MM.1S (cell line): ENCODE results near the gene PRR9.

Experiments
- DNase-seq: peaks from one replicate; pipeline ENCODE4 v3.0.0-alpha.2; 2015
- H2AFZ ChIP-seq: fragments of 300-600 bp; sonication (generic); 2 replicates; pipeline ENCODE4 v1.6.0; 2016; ENCODE audit warnings: antibody characterized with exemption, low read length
- H3F3A ChIP-seq: fragments of 300-600 bp; sonication (generic); 2 replicates; pipeline ENCODE4 v1.6.1; 2016; ENCODE audit warnings: mild to moderate bottlenecking, antibody characterized with exemption, low read length, moderate library complexity, mixed read lengths; ENCODE audit not compliant: insufficient read depth
- H3K27ac ChIP-seq: fragments of 300-600 bp; sonication (generic); 2 replicates; pipeline ENCODE4 v1.5.1; 2016; ENCODE audit warnings: mild to moderate bottlenecking, low read length
- H3K27me3 ChIP-seq: fragments of 300-600 bp; sonication (generic); replicated peaks from 2 replicates; pipeline ENCODE4 v1.6.0; 2016; ENCODE audit warnings: low read length; ENCODE audit not compliant: insufficient read depth
- H3K36me3 ChIP-seq: fragments of 300-600 bp; sonication (generic); replicated peaks from 2 replicates; pipeline ENCODE4 v1.6.1; 2016; ENCODE audit warnings: mild to moderate bottlenecking, low read length, mixed read lengths; ENCODE audit not compliant: insufficient read depth
- H3K4me1 ChIP-seq: fragments of 300-600 bp; sonication (generic); 2 replicates; pipeline ENCODE4 v1.6.1; 2016; ENCODE audit warnings: low read length, mixed read lengths
- H3K4me2 ChIP-seq: fragments of 300-600 bp; sonication (generic); 2 replicates; pipeline ENCODE4 v1.6.0; 2016; ENCODE audit warnings: low read depth, low read length
- H3K4me3 ChIP-seq: fragments of 300-600 bp; sonication (generic); 2 replicates; pipeline ENCODE4 v1.5.1; 2016; ENCODE audit warnings: low read length, mixed read lengths
- H3K79me2 ChIP-seq: fragments of 300-600 bp; sonication (generic); 2 replicates; pipeline ENCODE4 v1.6.1; 2016; ENCODE audit warnings: mixed run types, low read length, mixed read lengths
- H3K9ac ChIP-seq: fragments of 300-600 bp; sonication (generic); 2 replicates; pipeline ENCODE4 v1.6.1; 2016; ENCODE audit warnings: low read length, mixed read lengths
- H3K9me2 ChIP-seq: fragments of 300-600 bp; sonication (generic); replicated peaks from 2 replicates; pipeline ENCODE4 v1.6.1; 2016; ENCODE audit warnings: mild to moderate bottlenecking, low read length, mixed read lengths; ENCODE audit not compliant: insufficient read depth
- H3K9me3 ChIP-seq: fragments of 300-600 bp; sonication (generic); replicated peaks from 2 replicates; pipeline ENCODE4 v1.6.1; 2016; ENCODE audit warnings: mild to moderate bottlenecking, low read length, mixed read lengths; ENCODE audit not compliant: insufficient read depth
- H4K20me1 ChIP-seq: fragments of 300-600 bp; sonication (generic); 2 replicates; pipeline ENCODE4 v1.6.1; 2016; ENCODE audit warnings: mild to moderate bottlenecking, low read length, moderate library complexity, mixed read lengths; ENCODE audit not compliant: insufficient read depth
- CTCF ChIP-seq: fragments of 300-600 bp; sonication (generic); IDR thresholded peaks from 2 replicates; pipeline ENCODE4 v1.5.1; 2016; ENCODE audit warnings: antibody characterized with exemption, low read length, mixed read lengths
- EZH2 ChIP-seq: fragments of 300-600 bp; sonication (generic); optimal IDR thresholded peaks from 2 replicates; pipeline ENCODE3; 2017; ENCODE audit warnings: low read depth, mild to moderate bottlenecking, antibody characterized with exemption, low read length, mixed read lengths
- EZH2phosphoT487 ChIP-seq: fragments of 300-600 bp; sonication (generic); IDR thresholded peaks from 2 replicates; pipeline ENCODE4 v1.6.1; 2018; ENCODE audit warnings: antibody characterized with exemption, low read length

The PRR9 gene

GRCh38 chr1:153246825-153247224 is 29.4 kb downstream of the PRR9 start:
- no peak overlapping the region for H3K4me3 ChIP-seq
- no peaks in the 10 kb centered on the region for H4K20me1 ChIP-seq
- no peaks in the 10 kb centered on the region for H3F3A ChIP-seq
- H3K4me2 ChIP-seq = no peak overlapping the region
- no peak overlapping the region for H3K9ac ChIP-seq
- H3K4me1 ChIP-seq = no peaks in the 10 kb centered on the region
- H3K9me2 ChIP-seq = no peaks in the 10 kb centered on the region
- H2AFZ ChIP-seq = no peak overlapping the region
- DNase-seq = no peak
- no peaks in the 10 kb centered on the region for H3K9me3 ChIP-seq
- no peak overlapping the region for H3K27ac ChIP-seq
- no peaks in the 10 kb centered on the region for H3K36me3 ChIP-seq
- TF ChIP-seq EZH2phosphoT487 (no peak), EZH2 (no peak), CTCF (no peak)
- no peaks in the 10 kb centered on the region for H3K79me2 ChIP-seq
- no peaks in the 10 kb centered on the region for H3K27me3 ChIP-seq

- no peak overlapping the region for H3K27ac ChIP-seq
- TF ChIP-seq EZH2 = no peak
- no peak for TF ChIP-seq EZH2phosphoT487
- no peak for TF ChIP-seq CTCF
- no peaks in the 10 kb centered on the region for H3K79me2 ChIP-seq
- no peak overlapping the region for H3K4me3 ChIP-seq
- no peaks in the 10 kb centered on the region for H3K36me3 ChIP-seq
- H2AFZ ChIP-seq = no peak overlapping the region
- H3K4me1 ChIP-seq = peaks cover 3% of the 10 kb centered on the region
- no peaks in the 10 kb centered on the region for H3K27me3 ChIP-seq
- H3K4me2 ChIP-seq = no peak overlapping the region
- peaks cover 1% of the 10 kb centered on the region; the same call in 1 of the 2 replicates for H3F3A ChIP-seq
- no peaks in the 10 kb centered on the region for H3K9me2 ChIP-seq
- no peak overlapping the region for H3K9ac ChIP-seq
- no peak for DNase-seq
- no peaks in the 10 kb centered on the region for H3K9me3 ChIP-seq
- no peaks in the 10 kb centered on the region for H4K20me1 ChIP-seq
These were observed 30.9 kb downstream of the PRR9 start for GRCh38 chr1:153248176-153248879.

GRCh38 chr1:153250166-153250565 is 32.8 kb downstream of the PRR9 start:
- H3K4me1 ChIP-seq = peaks cover 12% of the 10 kb centered on the region
- H3K4me3 ChIP-seq = no peak overlapping the region
- H3K27ac ChIP-seq = no peak overlapping the region
- no peak for DNase-seq
- peaks cover 9% of the 10 kb centered on the region; the same call in 1 of the 2 replicates for H3F3A ChIP-seq
- no peaks in the 10 kb centered on the region for H3K27me3 ChIP-seq
- H3K9me2 ChIP-seq = no peaks in the 10 kb centered on the region
- H3K79me2 ChIP-seq = no peaks in the 10 kb centered on the region
- no peak for TF ChIP-seq CTCF
- no peak for TF ChIP-seq EZH2phosphoT487
- no peak for TF ChIP-seq EZH2
- H3K9ac ChIP-seq = no peak overlapping the region
- no peak overlapping the region for H3K4me2 ChIP-seq
- H3K36me3 ChIP-seq = no peaks in the 10 kb centered on the region
- H2AFZ ChIP-seq = no peak overlapping the region
- H4K20me1 ChIP-seq = no peaks in the 10 kb centered on the region
- no peaks in the 10 kb centered on the region for H3K9me3 ChIP-seq
